ENCODE measurements around the gene PDE9A. TPM values are rescaled to one million over a fixed set of nuclear protein-coding genes. Genes with fewer than 3 reads are reported as not detected.
"Not testable (repeated sequence)": the region's sequence is repeated elsewhere in the genome, so short reads cannot be mapped to it uniquely, and the experiment has no call there.

PDE9A gene
- total RNA-seq, 2 experiments from 2014 or later = 7.5 to 8.6 TPM

GRCh38 chr21:42624936-42625335, 28.5 kb upstream of the PDE9A start:
- CTCF ChIA-PET = interaction anchor here (1.5 kb wide), 1 partner anchor 32 kb away, joined by 4 read pairs; no protein-coding TSS in a partner anchor
- no peak overlapping the region for H3K4me3 Mint-ChIP-seq

DNA sequence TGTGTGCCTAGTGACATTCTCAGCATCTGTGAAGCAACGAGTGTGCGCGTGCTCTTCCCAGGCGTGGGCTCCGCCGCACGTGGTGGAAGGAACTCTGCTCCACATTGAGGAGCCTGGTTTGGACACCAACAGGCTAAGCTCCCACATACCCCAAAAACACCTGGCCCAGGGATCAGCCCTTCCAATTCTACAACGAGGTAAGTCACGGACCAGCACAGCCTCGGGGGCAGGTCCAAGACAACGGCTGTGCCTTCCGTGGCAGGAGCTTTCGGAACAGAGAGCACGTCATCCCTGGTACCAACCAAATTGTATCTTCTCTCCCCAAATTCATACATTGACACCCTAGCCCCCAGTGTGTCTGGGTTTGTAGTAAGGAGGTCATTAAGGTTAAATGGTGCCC, 27.2 kb upstream of the PDE9A start:
- POLR2A ChIA-PET = no interaction called here
- Mint-ChIP-seq H3K36me3 (no peaks in the 10 kb centered on the region), H3K9me3 (no peaks in the 10 kb centered on the region), H3K4me1 (ENCODE audit: low read depth) (no peaks in the 10 kb centered on the region), H3K4me3 (no peak overlapping the region), H3K27ac (no peak overlapping the region), H3K27me3 (peaks cover 5% of the 10 kb centered on the region)
- intact Hi-C loops (cut with micrococcal nuclease) = no loop called here
- no peak for DNase-seq
- CTCF ChIA-PET = interaction anchor here (0.6 kb wide), 1 partner anchor 42 kb away, joined by 3 read pairs; no protein-coding TSS in a partner anchor

More at GRCh38 chr21:42624936-42625335, 28.5 kb upstream of the PDE9A start:
- Mint-ChIP-seq H3K4me1 (ENCODE audit: low read depth) (no peaks in the 10 kb centered on the region), H3K27me3 (peaks cover 5% of the 10 kb centered on the region), H3K9me3 (no peaks in the 10 kb centered on the region), H3K27ac (no peak overlapping the region), H3K36me3 (no peaks in the 10 kb centered on the region)
- intact Hi-C loops (cut with micrococcal nuclease) = no loop called here
- POLR2A ChIA-PET = no interaction called here
- DNase-seq = no peak

DNA sequence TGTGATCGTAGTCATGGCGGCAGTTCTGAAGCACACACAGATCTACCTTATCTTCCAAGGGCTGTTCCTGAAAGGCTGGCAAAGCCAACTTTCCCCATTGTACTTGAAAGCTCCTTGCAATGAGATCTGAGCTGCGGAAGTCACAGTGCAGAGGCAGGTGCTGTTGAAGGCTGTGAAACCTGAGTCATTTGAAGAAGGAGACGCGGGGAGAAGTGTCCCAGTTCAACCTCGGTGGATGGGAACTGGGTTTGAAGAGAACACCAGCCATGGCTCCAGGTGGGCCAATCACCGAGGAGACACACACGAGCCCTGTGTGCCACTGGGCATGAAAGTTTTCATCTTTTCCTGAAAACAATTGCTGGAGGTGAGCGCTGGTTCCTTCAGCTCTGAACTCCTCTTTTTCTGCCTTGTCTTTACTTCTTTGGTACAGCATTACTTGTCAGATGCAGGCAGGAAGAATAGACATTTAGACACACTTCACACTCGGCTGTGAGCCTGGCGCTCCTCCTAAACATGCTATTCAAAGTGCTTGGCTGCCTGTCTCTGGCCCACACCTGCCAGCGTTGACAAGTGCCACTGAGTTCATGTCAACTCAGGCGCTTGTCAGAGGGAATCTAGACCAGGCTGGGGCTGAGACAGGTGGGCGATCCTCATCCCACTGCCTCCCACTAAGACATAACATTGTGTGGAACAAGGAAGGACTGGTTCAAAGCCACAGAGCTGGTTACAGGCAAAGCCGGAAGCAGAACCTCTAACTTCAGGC, 25.7 kb upstream of the PDE9A start:
- Mint-ChIP-seq H3K27me3 (peaks cover 2% of the 10 kb centered on the region), H3K4me3 (no peak overlapping the region), H3K9me3 (no peaks in the 10 kb centered on the region), H3K36me3 (no peaks in the 10 kb centered on the region), H3K4me1 (ENCODE audit: low read depth) (no peaks in the 10 kb centered on the region), H3K27ac (no peak overlapping the region)
- DNase-seq = no peak
- ChIA-PET CTCF (no interaction called here), POLR2A (no interaction called here)
- intact Hi-C loops (cut with micrococcal nuclease) = no loop called here

GRCh38 chr21:42628466-42629061, 24.9 kb upstream of the PDE9A start:
- H3K36me3 Mint-ChIP-seq; H3K27ac Mint-ChIP-seq; CTCF ChIA-PET; intact Hi-C loops (cut with micrococcal nuclease); H3K27me3 Mint-ChIP-seq; H3K9me3 Mint-ChIP-seq; H3K4me3 Mint-ChIP-seq; POLR2A ChIA-PET; DNase-seq; H3K4me1 Mint-ChIP-seq (ENCODE audit: low read depth): not testable (repeated sequence)

GRCh38 chr21:42629933-42630589, 23.4 kb upstream of the PDE9A start:
- Mint-ChIP-seq H3K27me3 (no peaks in the 10 kb centered on the region), H3K4me1 (ENCODE audit: low read depth) (no peaks in the 10 kb centered on the region), H3K27ac (no peak overlapping the region), H3K36me3 (no peaks in the 10 kb centered on the region), H3K9me3 (no peaks in the 10 kb centered on the region), H3K4me3 (no peak overlapping the region)
- intact Hi-C loops (cut with micrococcal nuclease) = no loop called here
- ChIA-PET CTCF (no interaction called here), POLR2A (no interaction called here)
- no peak for DNase-seq

DNA sequence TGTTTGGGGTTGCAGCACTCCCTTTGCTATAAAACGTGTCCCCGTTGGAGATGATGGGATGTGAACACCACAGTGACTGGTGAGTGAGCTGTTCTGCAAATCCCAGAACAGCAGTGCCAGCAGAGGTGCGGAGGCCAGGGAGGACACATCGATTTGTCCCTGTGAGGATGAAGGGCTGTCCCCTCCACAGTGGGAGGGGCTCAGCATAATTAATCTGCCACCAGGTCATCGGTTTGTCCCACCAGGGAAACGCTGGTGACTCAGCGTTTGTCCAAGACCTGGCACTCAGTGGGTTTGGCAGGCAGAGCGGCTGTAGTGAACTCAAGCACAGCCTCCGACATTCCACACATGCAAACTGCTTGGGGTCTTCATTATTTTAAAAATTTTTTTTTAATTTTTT, 22.8 kb upstream of the PDE9A start:
- intact Hi-C loops (cut with micrococcal nuclease) = no loop called here
- POLR2A ChIA-PET = no interaction called here
- Mint-ChIP-seq H3K36me3 (no peaks in the 10 kb centered on the region), H3K4me3 (no peak overlapping the region), H3K9me3 (no peaks in the 10 kb centered on the region), H3K4me1 (ENCODE audit: low read depth) (no peaks in the 10 kb centered on the region), H3K27me3 (no peaks in the 10 kb centered on the region), H3K27ac (no peak overlapping the region)
- no peak for DNase-seq
- CTCF ChIA-PET = no interaction called here

- Mint-ChIP-seq H3K27me3 (no peaks in the 10 kb centered on the region), H3K9me3 (no peaks in the 10 kb centered on the region), H3K4me3 (no peak overlapping the region), H3K36me3 (no peaks in the 10 kb centered on the region), H3K27ac (no peak overlapping the region), H3K4me1 (ENCODE audit: low read depth) (no peaks in the 10 kb centered on the region)
- no peak for DNase-seq
- POLR2A ChIA-PET = no interaction called here
- intact Hi-C loops (cut with micrococcal nuclease) = no loop called here
- CTCF ChIA-PET = no interaction called here
Measured at GRCh38 chr21:42631142-42631541, 22.3 kb upstream of the PDE9A start.

DNA sequence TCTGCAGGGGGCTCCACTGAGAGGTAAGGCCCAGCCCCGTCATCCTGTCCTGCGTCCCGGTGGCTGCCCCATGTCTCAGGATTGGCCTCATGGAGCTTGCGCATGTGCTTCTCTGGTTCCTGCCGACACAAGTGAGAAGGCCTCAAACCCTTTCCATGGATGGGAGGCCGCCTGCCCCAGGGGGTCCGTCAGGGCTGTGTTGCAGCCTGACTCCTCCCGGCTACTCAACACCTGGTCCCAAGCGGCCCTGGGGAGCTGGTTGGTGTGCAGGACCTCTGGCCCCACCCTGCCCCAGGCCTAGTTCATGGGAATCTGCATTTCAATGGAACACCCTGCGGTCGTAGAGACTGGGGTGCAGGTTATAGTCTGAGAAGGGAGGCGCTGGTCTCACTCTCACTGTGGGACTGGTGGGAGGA, 21.1 kb upstream of the PDE9A start:
- DNase-seq = no peak
- Mint-ChIP-seq H3K27ac (no peak overlapping the region), H3K4me1 (ENCODE audit: low read depth) (no peaks in the 10 kb centered on the region), H3K4me3 (no peak overlapping the region), H3K36me3 (no peaks in the 10 kb centered on the region), H3K9me3 (no peaks in the 10 kb centered on the region), H3K27me3 (no peaks in the 10 kb centered on the region)
- POLR2A ChIA-PET = no interaction called here
- CTCF ChIA-PET = no interaction called here
- intact Hi-C loops (cut with micrococcal nuclease) = no loop called here

GRCh38 chr21:42632771-42633690, 20.4 kb upstream of the PDE9A start:
- Mint-ChIP-seq H3K4me3 (no peak overlapping the region), H3K27ac (no peak overlapping the region), H3K36me3 (no peaks in the 10 kb centered on the region), H3K4me1 (ENCODE audit: low read depth) (no peaks in the 10 kb centered on the region), H3K9me3 (no peaks in the 10 kb centered on the region), H3K27me3 (no peaks in the 10 kb centered on the region)
- POLR2A ChIA-PET = no interaction called here
- DNase-seq = no peak
- CTCF ChIA-PET = no interaction called here
- intact Hi-C loops (cut with micrococcal nuclease) = no loop called here

DNA sequence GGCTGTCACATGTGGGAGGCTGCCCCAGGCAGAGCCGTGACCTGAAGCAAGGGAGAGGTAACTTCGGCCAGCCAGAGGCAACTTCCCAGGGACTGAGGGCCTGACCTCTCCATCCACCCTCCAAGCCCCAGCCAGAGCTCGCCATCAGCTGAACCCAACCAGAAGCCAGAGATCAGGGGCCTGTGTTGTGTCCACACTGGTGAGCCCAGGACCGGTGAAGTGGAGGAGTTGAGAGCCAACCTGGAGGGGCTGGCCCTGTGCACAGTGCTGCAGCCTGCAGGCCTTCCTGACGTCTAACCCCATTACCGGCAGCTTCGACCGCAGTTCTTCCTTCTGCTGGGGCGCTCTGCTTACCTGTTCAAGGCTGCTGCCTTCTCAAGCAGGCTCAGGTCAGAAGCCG, 19.6 kb upstream of the PDE9A start:
- ChIA-PET POLR2A (no interaction called here), CTCF (no interaction called here)
- Mint-ChIP-seq H3K4me1 (ENCODE audit: low read depth) (no peaks in the 10 kb centered on the region), H3K4me3 (no peak overlapping the region), H3K36me3 (no peaks in the 10 kb centered on the region), H3K27ac (no peak overlapping the region), H3K27me3 (no peaks in the 10 kb centered on the region), H3K9me3 (no peaks in the 10 kb centered on the region)
- intact Hi-C loops (cut with micrococcal nuclease) = no loop called here
- DNase-seq = no peak

DNA sequence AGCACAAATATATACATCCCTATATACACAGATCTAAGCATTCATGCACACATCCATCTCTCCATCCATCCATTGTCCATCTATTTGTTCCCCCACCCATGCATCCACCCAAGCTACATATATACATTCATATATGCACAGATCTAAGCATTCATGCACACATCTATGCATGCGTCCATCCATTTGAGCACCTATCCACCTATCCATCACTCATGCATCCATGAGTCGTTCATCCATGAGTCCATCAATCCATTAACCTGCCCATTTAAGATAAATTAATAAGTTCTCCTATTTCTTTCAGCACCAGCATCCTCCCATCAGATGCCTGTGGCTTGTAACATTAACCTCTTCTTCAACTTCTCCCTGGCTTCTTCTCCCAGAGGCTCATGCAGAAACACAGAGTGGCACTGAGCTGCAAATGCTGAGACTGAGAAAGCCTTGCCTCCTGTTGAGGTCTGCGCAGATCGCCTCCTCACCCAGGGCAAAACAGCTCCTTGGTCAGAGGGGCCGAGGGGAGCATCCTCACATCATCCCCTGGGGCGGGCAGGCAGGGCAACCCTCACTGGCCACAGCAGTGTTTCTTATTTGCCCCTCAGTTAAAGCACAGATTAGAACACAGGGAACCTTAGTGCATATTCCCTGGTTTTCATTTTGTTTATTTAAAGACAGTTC, 17.4 kb upstream of the PDE9A start:
- no peak for DNase-seq
- Mint-ChIP-seq H3K36me3 (no peaks in the 10 kb centered on the region), H3K27me3 (peaks cover 1% of the 10 kb centered on the region), H3K4me3 (no peak overlapping the region), H3K9me3 (no peaks in the 10 kb centered on the region), H3K27ac (no peak overlapping the region), H3K4me1 (ENCODE audit: low read depth) (no peaks in the 10 kb centered on the region)
- POLR2A ChIA-PET = no interaction called here
- intact Hi-C loops (cut with micrococcal nuclease) = no loop called here
- CTCF ChIA-PET = no interaction called here

Measured in activated CD4-positive, alpha-beta memory T cell treated with anti-CD3 and anti-CD28 coated beads for 36 hours (primary cell).